T47D (cell line): Measurements from ENCODE around the gene MYLK4.

Experiments used
- DNase-seq, 2 experiments: peaks; one replicate each; pipeline versions ENCODE4 v3.0.0 to v3.0.0-alpha.2; 2011 to 2012; ENCODE audit warnings: low read depth in 1 of 2, low spot score in 1 of 2
- JUND ChIP-seq: IDR thresholded peaks from 2 replicates; pipeline ENCODE4 v1.6.1; 2012; ENCODE audit warnings: low read depth
- in situ Hi-C: cut with HindIII; loops from 2 replicates; pipeline ENCODE4 v1.10.0; 2016; ENCODE audit warnings: low sequenced_read_pairs, low pct_unique_long_range_greater_than_20kb

MYLK4 gene

DNA sequence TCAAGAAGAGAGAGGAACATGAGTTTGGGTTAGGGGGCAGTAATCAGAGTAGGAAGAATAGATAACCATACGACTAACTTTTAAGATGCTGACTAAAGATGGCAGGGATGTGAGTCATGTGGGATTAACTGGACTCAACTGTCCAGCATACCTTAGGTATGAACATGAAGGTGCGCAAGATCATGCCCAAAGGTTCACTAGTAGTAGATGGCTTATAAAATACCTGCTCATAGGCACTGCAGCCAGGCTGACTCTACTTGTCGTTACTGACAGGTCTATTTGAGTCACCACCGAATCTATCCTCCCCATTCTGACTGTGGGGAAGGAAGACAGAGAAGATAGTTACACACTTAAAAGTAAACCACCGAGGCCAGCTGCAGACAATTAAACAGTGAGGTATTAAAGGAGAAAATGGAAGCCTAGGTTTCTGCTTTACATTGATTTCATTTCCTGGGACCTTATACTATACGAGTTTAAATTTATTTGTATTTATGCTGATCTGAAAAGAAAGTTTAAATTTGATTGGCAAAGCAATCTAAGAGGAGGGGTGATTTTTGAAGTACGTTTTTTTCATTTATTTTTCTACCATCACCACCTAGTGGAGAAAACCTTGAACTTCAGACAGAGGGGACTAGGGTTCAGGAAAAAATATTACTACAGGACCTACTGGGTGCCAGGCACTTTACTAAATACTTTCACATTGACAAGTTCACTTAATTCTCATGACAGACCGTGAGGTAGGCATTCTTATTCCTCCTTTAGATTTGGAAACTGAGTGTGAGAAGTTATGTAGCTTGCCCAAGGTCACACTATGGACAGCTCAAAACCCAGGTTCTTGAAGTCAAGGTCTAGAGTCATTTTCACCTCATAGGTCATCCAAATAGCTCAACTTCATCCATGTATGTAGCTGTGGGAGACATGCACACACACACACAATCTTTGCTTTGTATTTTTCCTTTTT lies 10.4 kb upstream of the MYLK4 start:
- peak in 1 of 2 experiments; percentile 36 for DNase-seq
- in situ Hi-C loops, result no loop called here
- no peak for TF ChIP-seq JUND

DNA sequence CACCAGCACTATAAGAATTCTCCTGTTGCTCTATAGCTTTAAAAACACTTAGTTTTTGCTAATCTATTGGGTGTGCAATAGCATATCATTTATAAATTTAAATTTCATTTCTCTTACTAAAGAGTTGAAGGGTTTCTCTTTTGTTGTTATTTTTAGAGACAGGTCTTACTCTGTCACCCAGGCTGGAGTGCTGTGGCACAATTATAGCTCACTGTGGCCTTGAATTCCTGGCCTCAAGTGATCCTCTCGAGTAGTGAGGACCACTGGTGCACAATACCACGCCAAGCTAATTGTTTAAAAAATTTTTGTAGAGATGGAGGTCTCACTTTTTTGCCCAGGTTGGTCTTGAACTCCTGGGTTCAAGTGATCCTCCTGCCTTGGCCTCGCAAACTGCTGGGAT lies 8.3 kb upstream of the MYLK4 start:
- no peak for TF ChIP-seq JUND
- DNase-seq, result no peak
- in situ Hi-C loops, result no loop called here

DNA sequence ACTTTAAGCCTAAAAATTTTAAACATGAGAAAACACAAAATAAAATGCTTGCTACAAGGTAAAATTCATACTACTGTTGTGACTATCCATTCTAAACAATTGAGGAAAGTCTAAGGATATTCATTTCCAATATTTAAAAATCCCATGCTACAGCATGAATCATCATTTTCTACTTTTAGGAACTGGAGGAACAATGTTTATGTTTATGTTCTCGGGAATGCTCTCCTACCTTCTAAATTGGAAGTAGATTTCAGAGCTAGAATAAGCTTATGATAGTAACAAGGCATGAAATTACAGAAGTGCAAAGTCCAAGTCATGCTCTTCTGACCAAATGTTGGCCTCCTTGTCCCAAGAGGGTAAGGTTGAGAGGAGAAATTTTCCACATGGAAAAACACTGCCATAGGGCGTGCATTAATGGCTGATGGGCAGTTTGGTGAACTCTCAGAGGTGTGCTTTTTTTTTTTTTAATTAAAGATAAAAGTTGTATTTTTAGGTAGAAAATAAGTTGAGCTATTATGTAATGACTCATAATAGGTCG lies 6.0 kb upstream of the MYLK4 start:
- DNase-seq, result no peak
- in situ Hi-C loops, result no loop called here
- TF ChIP-seq JUND, result no peak

DNA sequence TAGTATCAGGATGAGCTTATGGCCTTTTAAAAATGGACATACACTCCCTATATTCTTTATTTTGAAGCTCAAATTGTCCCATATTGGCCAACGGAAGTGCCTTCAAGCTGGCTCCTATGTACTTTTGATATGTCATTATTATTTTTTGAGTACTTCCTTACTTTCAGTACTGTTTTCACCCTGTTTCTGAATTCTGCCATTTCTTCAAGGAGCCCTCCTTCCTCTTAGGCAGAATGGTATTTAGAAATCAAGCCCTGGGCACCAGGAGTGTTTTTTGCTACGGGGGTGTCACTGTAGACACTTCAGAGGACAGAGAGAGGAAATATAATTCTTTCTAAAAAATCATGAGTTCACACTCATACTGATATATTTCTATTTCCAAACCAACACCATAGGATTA lies 5.5 kb upstream of the MYLK4 start:
- no peak for TF ChIP-seq JUND
- no peak for DNase-seq
- in situ Hi-C loops, result no loop called here

DNA sequence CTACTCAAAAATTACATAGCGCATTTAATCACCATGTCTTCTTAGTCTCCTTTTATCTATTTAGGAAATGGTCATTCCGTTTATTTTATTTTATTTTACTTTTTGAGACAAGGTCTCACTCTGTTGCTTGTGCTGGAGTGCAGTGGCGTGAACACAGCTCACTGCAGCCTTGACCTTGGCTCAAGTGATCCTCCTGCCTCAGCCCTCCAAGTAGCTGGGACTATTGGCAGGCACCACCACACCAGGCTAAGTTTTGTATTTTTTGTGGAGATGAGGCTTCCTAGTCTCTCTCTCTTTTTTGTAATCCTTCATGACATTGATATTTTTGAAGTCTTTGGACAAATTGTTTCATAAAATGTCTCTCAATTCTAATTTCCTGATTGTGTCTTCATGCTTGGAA lies 4.7 kb upstream of the MYLK4 start:
- in situ Hi-C loops, result no loop called here
- TF ChIP-seq JUND, result no peak
- no peak for DNase-seq

DNA sequence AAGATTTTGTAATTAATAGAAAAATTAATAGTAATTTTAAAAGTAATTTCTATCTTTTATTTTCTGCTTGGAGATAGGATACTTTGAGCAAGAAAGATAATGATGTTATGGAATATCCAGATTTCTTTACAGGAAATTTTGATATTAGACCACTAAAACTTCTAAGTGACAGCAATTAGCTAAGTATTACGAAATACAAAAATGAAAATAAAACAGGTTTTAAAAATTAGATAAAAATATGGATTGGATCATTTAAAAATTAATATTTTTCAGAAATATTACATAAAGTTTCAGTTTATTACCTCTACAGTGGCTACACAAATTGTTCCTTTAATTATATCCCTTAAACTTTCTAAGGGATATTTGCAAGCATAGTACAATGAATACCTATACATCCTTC lies 4.2 kb upstream of the MYLK4 start:
- in situ Hi-C loops, result no loop called here
- TF ChIP-seq JUND, result no peak
- DNase-seq, result no peak

DNA sequence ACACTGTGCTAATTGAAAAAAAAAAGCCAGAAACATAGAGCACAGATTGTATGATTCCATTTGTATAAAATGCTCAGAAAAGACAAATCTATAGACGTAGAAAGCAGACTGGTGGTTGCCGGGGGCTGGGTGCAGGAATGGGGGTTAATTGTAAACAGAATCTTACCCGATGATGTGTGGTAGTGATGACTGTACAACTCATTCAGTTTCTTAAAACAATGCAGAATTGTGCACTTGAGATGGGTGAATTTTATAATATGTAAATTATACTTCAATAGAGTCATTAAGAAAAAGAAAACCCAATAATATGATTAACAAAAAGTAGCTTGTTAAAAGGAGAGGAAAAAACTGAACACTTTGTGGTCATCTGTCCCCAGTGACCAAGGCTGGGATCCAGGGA lies 3.7 kb upstream of the MYLK4 start:
- in situ Hi-C loops, result no loop called here
- DNase-seq, result no peak
- no peak for TF ChIP-seq JUND

DNA sequence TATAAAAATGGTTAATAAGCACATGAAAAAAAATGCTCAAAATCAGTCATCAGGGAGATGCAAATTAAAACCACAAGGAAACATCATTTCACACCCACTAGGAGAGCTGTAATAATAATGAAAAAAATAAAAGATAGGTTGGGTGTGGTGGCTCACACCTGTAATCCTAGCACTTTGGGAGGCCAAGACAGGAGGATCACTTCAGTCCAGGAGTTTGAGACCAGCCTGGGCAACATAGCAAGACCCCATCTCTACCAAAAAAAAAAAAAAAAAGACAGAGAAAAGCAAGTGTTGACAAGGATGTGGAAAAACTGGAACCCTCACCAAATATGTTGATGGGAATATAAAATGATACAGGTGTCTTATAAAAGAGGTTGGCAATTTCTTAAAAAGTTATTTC lies 3.0 kb upstream of the MYLK4 start:
- in situ Hi-C loops, result no loop called here
- DNase-seq, result no peak
- TF ChIP-seq JUND, result no peak

DNA sequence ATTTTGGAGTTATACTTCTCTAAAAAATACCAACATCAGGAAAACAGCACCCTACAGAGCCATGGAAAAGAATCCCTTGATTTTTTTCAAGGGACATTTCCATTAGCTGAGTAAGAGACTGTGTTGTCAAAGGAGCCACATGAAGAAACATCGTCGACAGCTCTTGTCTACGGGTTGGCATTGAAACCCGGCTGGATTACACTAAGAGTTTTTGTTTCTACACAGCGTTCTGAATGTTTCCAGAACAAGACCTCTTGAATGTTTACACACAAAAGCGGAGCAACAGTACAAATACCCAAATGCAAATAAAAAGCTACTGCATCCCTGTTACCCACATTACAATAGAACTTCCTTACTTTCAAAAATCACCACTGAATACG lies 2.4 kb upstream of the MYLK4 start:
- no peak for TF ChIP-seq JUND
- peak in 1 of 2 experiments; percentile 18 for DNase-seq
- in situ Hi-C loops, result no loop called here

DNA sequence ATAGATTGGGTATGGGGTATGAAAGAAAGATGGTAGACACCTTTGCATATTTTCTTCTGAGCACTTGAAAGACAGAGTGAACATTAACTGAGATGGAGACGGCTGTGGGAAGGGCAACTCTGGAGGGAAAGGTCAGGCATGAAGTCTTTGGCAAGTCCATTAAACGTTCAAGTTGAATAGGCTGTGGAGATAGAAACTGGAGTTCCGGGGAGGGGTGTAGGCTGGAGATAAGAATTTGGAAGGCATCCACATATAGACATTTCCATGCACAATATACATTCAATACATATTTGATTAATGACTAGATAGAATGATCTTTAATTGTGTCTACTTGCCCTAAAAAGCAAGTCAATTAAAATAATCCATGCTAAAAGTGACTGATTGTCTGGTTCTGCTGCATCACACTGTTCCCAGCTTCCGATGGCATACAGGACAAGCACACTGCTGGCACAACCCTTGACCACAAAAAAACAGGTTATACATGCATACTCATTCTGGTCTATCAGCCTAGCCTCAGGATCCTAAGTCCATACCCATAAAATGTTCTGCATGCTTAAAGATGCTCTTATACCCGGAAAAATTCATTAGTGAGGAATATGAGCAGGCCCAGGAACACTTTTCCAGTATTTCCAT lies 1.9 kb upstream of the MYLK4 start:
- TF ChIP-seq JUND, result no peak
- in situ Hi-C loops, result no loop called here
- peak in 1 of 2 experiments; percentile 78 for DNase-seq

DNA sequence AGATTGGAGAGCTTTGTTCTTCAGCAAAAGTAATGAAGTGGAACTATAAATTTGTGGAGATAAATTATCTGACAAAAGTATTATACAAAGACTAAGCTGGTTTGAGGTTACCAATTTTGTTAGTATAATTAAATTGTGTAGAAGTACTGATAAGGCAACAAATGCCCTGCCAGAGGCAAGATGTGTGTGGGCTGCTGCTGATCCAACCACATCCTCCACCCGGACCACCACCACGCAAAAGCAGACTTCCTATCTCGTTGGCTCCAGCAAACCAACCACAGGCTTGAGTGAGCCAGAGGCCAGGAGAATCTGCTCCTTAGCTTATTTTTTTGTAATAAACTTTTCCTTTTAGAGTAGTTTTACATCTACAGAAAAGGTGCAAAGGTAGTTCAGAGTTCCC lies 1.1 kb upstream of the MYLK4 start:
- no peak for DNase-seq
- TF ChIP-seq JUND, result no peak
- in situ Hi-C loops, result no loop called here

DNA sequence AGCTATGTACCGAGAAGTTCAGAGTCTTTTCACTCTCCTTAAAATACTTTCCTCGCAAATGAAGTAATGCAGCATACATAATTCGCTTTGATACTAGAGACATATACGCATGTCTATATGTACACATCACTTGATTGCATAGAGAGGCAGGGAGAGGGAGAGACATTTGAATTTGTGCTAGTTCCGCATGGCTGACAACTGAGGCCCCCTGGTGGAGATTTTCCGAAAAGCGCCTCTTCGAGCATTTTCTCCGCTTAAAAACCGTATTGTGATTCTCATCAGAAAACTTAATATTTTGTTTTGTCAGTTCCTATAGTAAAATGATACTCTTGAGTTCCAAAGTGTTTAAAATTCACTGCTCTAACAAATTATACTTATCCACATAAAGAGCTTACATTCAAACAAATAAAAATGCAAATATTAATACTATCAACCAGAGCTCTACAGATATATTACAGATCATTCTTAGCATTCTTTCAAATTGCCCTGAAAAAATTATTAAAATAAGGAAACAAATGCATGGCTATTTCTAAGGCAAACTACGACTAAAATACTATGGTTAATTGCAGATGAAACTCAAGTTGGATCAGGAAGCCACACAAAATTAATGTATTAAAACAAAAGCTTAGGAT lies 637 bp downstream of the MYLK4 start:
- in situ Hi-C loops, result no loop called here
- TF ChIP-seq JUND, result no peak
- peak in 1 of 2 experiments; percentile 65 for DNase-seq

DNA sequence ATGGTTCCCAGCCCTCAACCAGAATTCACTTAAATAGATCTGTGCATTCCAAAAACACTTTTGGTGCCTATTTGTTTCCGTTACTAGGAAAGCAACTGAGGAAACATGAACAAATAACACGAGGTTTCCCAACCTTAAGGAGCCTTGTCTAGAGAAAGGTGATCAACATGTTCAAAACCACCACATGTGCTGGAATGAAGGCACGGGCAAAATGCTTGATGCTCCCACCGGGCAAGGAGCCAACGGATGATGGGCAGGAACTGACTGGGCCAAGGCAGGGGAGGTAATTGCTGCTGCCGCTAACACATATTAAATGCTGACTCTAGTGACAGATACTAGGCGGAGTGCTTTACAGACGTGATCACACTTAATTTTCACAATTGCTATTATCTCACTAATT lies 2.5 kb downstream of the MYLK4 start:
- no peak for DNase-seq
- in situ Hi-C loops, result no loop called here
- no peak for TF ChIP-seq JUND
